ENCODE results near the gene PRTFDC1.

The PRTFDC1 gene

GRCh38 chr10:24910574-24910973, 41.8 kb downstream of the PRTFDC1 start:
- in situ Hi-C loops (cut with HindIII; ENCODE audit: low sequenced_read_pairs), result no loop called here

DNA sequence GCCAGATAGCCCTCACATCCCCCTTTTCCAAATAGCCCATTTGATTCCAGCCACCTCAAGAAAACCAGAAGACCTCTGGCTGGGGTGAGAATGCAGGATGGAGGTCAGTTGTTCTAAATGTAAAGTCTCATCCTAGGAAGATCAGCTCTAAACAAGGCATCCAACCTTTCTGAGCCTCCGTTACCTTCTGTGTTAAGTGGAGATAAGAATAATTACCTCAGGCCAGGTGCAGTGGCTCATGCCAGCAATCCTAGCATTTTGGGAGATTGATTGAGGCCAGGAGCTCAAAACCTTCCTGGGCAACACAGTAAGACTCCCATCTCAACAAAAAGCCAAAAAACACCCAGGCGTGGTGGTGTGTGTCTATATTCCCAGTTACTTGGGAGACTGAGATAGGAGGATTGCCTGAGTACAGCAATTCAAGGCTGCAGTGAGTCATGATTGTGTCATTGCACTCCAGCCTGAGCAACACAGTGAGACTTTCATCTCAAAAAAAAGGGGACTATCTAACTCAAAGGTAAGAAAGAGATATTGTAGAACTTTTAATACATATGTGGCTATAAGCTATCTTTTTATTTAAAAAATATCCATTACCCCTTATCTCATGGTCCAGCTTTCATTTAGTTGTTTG, 43.5 kb downstream of the PRTFDC1 start:
- in situ Hi-C loops (cut with HindIII; ENCODE audit: low sequenced_read_pairs), result no loop called here

DNA sequence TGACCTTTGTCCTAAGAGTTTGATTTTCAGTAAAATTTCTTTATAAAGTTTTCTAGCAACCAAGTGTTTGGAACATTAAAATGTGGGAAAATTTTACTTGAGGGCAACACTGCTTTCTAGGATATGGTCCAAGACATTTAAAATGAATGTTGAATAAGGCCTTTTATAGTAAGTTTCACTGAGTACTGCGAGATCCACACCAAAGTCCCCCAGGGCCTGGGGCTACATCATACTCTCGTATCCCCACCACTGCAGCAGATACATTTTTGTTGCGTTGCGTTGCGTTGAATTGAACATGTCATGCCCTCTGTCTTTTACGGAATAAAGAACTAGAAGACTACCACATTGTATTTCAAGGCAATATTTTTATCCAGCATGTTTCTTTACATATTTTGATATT, 44.5 kb downstream of the PRTFDC1 start:
- in situ Hi-C loops (cut with HindIII; ENCODE audit: low sequenced_read_pairs), result no loop called here

- in situ Hi-C loops (cut with HindIII; ENCODE audit: low sequenced_read_pairs), result no loop called here
Measured at GRCh38 chr10:24906372-24906771, 46.0 kb downstream of the PRTFDC1 start.

DNA sequence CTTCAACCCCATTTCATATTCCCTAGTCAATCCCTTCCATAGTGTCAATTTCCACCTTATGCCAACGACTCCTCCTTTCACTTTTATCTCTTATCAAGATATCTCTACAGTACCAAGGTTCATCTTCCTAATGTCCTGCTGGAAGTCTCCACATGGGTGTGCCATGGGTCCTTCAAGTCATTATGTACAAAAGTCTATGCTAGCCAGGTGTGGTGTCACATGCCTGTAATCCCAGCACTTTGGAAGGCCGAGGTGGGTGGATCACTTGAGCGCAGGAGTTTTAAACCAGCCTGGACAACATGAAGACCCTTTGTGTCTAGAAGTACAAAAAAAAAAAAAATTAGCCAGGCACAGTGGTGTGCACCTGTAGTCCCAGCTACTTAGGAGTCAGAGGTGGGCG, 47.6 kb downstream of the PRTFDC1 start:
- in situ Hi-C loops (cut with HindIII; ENCODE audit: low sequenced_read_pairs), result loop anchor here (5.0 kb wide), 1 partner anchor 63 kb away; no protein-coding TSS in a partner anchor

- in situ Hi-C loops (cut with HindIII; ENCODE audit: low sequenced_read_pairs), result loop anchor here (5.0 kb wide), 1 partner anchor 60 kb away; no protein-coding TSS in a partner anchor
Measured at GRCh38 chr10:24902400-24902728, 50.0 kb downstream of the PRTFDC1 start.

- in situ Hi-C loops (cut with HindIII; ENCODE audit: low sequenced_read_pairs), result loop anchor here (5.0 kb wide), 1 partner anchor 60 kb away; no protein-coding TSS in a partner anchor
Measured at GRCh38 chr10:24901686-24902399, 50.6 kb downstream of the PRTFDC1 start.

- in situ Hi-C loops (cut with HindIII; ENCODE audit: low sequenced_read_pairs), result loop anchor here (5.0 kb wide), 1 partner anchor 59 kb away; no protein-coding TSS in a partner anchor
Measured at GRCh38 chr10:24900888-24901685, 51.3 kb downstream of the PRTFDC1 start.

- in situ Hi-C loops (cut with HindIII; ENCODE audit: low sequenced_read_pairs), result no loop called here
Measured at GRCh38 chr10:24899571-24899970, 52.8 kb downstream of the PRTFDC1 start.

GRCh38 chr10:24898501-24898900, 53.9 kb downstream of the PRTFDC1 start:
- in situ Hi-C loops (cut with HindIII; ENCODE audit: low sequenced_read_pairs), result no loop called here

DNA sequence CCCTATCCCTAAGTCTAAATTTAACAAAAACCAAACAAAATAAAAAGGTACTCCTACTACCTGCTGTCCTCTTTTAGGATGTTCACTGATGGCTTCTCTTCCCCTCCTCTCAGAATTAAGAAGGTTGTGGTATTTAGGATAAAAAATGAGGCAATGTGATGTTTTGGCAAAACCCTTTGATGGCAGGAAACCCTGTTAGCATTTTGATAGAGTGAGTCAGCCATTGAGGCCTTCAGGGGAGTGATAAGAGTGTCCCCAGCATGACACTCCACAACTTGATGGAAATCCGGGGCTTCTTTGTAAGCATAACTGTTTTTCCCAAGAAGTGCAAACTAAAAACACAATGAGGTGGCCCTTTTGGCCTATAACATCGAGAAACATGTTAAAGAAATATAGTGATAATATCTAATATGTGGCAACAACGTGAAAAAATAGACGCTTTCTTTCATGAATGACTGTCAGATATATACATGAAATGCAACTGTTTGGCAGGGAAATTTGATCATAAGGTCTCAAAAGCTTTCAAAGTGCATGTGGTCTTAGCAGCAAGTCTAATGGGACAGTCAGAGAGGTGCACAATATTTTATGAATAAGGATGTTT, 55.0 kb downstream of the PRTFDC1 start:
- in situ Hi-C loops (cut with HindIII; ENCODE audit: low sequenced_read_pairs), result no loop called here

DNA sequence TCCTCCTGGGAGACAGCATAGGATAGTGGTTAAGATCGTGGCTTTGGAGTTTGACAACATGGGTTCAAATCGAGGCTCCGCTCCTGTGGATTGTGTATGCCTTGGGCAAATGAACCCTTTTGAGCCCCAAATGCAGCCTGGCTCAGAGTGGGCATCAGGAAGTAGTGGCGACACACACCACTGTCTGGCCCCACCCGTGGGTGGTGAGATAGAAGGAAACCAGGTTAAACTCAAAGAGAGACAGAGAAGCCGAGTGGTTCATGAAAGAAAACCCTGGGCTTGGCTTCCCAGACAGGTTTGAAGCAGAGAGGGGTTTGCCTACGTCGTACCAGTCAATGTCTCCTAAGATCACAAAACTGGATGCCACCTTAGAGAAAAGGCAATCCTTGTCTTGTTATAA, 57.7 kb downstream of the PRTFDC1 start:
- in situ Hi-C loops (cut with HindIII; ENCODE audit: low sequenced_read_pairs), result no loop called here

- in situ Hi-C loops (cut with HindIII; ENCODE audit: low sequenced_read_pairs), result no loop called here
Measured at GRCh38 chr10:24894309-24894708, 58.1 kb downstream of the PRTFDC1 start.

- in situ Hi-C loops (cut with HindIII; ENCODE audit: low sequenced_read_pairs), result no loop called here
Measured at GRCh38 chr10:24893127-24893526, 59.3 kb downstream of the PRTFDC1 start.

GRCh38 chr10:24891823-24892222, 60.6 kb downstream of the PRTFDC1 start:
- in situ Hi-C loops (cut with HindIII; ENCODE audit: low sequenced_read_pairs), result no loop called here

GRCh38 chr10:24889639-24890038, 62.8 kb downstream of the PRTFDC1 start:
- in situ Hi-C loops (cut with HindIII; ENCODE audit: low sequenced_read_pairs), result no loop called here

DNA sequence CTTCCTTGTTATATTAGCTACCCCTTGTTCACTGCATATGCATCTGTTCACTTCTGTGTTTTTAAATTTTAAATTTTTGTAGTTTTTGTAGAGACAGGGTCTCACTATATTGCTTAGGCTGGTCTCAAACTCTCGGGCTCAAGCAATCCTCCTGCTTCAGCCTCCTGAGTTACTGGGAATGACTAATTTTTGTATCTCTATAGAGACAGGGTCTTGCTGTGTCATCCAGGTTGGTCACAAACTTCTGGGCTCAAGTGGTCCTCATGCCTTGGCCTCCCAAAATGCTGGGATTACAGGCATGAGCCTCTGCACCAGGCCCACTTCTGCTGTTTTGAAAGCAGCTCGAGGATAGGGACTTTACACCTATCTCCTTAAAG, 64.6 kb downstream of the PRTFDC1 start:
- in situ Hi-C loops (cut with HindIII; ENCODE audit: low sequenced_read_pairs), result no loop called here

GRCh38 chr10:24886290-24886680, 66.1 kb downstream of the PRTFDC1 start:
- in situ Hi-C loops (cut with HindIII; ENCODE audit: low sequenced_read_pairs), result no loop called here

DNA sequence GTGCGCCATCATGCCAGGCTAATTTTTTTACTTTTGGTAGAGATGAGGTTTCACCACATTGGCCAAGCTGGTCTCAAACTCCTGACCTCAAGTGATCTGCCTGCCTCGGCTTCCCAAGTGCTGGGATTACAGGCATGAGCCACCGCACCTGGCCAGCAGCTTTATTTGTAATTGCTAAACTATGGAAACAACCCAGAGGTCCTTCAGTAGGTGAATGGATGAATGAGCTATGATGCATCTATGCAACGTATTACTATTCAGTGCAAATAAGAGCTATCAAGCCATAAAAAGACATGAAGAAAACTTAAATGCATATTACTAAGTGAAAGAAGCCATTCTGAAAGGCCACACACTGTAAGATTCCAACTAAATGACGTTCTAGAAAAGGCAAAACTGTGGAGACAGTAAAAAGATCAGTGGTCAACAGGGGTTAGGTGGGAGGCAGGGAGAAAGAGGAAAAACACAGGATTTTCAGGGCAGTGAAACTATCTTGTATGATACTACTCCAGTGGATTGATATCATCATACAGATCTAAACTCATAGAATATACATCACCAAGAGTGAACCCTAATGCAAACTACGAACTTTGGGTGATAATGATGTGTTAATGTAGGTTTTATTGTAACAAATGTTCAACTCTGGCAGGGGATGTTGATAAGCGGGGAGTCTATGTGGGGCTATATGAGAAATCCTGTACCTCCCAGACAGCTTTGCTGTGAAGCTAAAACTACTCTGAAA, 66.7 kb downstream of the PRTFDC1 start:
- in situ Hi-C loops (cut with HindIII; ENCODE audit: low sequenced_read_pairs), result no loop called here

DNA sequence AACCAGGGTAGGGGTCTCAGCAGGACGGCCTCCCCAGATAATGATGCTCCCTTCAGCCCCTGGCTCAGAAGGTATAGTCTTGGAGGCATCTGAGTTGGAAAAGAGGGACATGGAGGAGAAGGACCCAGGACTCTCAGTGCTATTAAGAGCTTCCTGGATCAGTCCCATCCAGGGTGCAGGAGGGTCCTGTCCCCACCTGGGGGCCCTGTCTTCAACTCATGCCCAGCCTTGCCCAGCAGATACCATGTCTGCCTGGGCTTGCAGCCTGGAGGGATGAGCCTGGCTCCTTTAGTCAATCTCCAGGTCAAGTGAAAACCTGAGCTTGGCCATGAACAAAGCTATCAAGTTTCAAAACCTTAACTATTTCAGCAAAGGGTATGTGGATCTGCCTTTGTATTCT, 67.6 kb downstream of the PRTFDC1 start:
- in situ Hi-C loops (cut with HindIII; ENCODE audit: low sequenced_read_pairs), result no loop called here

GRCh38 chr10:24884316-24884715, 68.1 kb downstream of the PRTFDC1 start:
- in situ Hi-C loops (cut with HindIII; ENCODE audit: low sequenced_read_pairs), result no loop called here
